Mammary epithelial cell (primary cell): ENCODE measurements around the gene SMYD2.

Experiments used
- CTCF ChIP-seq, 2 donors: IDR thresholded peaks in 1 of 2; conservative IDR thresholded peaks in 1 of 2; 2 replicates each; pipeline ENCODE4 v1.5.1; 2011 to 2012; ENCODE audit warnings: inconsistent platforms in 2 of 2, low read length in 2 of 2, mild to moderate bottlenecking in 2 of 2, control low read depth in 1 of 2, low read depth in 1 of 2; ENCODE audit not compliant: insufficient read depth in 1 of 2; ENCODE audit errors: extremely low read depth in 1 of 2
- EZH2 ChIP-seq: IDR thresholded peaks from 2 replicates; pipeline ENCODE4 v1.6.1; 2012; ENCODE audit warnings: low read length, inconsistent platforms, borderline replicate concordance

- TF ChIP-seq EZH2 (no peak), CTCF (conservative IDR thresholded peaks at IDR 0.05 in 1 of 2, IDR thresholded peaks at IDR 0.05 in 1 of 2; ENCODE audit: extremely low read depth in 1 of 2, insufficient read depth in 1 of 2, low read depth in 1 of 2, low read length in 2 of 2) (no peak)
Observed at GRCh38 chr1:214233856-214234634, 46.9 kb upstream of the SMYD2 start.
